T-helper 1 cell treated with Interleukin-12 subunit alpha and Interleukin-12 subunit beta and Interleukin-4 antibody, amounts not matched to agents 30 μg/mL and 1 μg/mL, for 36 hours (primary cell): ENCODE data around the gene DEDD.

Source experiments
- H3K27ac Mint-ChIP-seq: one replicate; pipeline ENCODE4 v1.8.0; 2021; ENCODE audit warnings: mild to moderate bottlenecking, mixed read lengths
- H3K27me3 Mint-ChIP-seq: one replicate; pipeline ENCODE4 v1.8.0; 2021; ENCODE audit warnings: low read depth, mixed read lengths
- H3K36me3 Mint-ChIP-seq: one replicate; pipeline ENCODE4 v1.8.0; 2021; ENCODE audit warnings: low read depth, mixed read lengths
- H3K4me1 Mint-ChIP-seq: one replicate; pipeline ENCODE4 v1.8.0; 2021; ENCODE audit warnings: low read depth, mixed read lengths
- H3K4me3 Mint-ChIP-seq: one replicate; pipeline ENCODE4 v1.8.0; 2021; ENCODE audit warnings: mild to moderate bottlenecking, moderate library complexity, mixed read lengths
- H3K9me3 Mint-ChIP-seq: one replicate; pipeline ENCODE4 v1.8.0; 2021; ENCODE audit warnings: mixed read lengths

DEDD gene

DNA sequence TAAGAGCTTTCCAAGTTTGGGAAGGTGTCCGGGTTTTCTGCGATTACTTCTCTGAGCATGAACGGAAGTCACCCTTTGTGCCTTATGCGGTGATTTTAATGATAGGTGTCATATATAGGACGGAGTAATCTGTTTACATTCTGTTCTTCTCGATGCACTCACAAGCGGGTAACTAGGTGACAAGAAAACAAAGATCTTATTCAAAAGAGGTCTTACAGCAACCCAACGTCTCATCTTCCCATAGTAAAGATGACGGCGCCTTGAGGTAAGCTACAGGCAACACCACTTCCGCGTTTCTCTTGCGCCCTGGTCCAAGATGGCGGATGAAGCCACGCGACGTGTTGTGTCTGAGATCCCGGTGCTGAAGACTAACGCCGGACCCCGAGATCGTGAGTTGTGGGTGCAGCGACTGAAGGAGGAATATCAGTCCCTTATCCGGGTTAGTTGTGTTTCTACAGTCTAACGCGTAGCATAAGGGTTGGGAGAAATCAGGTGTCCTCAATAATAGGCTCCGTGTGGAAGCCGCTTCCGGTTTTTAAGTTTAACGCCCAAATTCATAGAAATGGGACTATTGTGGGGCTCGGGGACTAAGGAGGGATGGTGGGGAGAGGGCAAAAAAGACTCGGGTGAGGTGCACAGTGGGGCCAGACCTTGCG is 21.3 kb upstream of the DEDD start, which contains the start of gene UFC1:
UFC1 (plus strand) TSS at position 297 of the 656 bp plus-strand sequence; CDS start at position 317, 20 bp downstream.
- peaks cover 16% of the 10 kb centered on the region for H3K36me3 Mint-ChIP-seq
- peak within 1 kb of the TSS; percentile 99 for H3K4me3 Mint-ChIP-seq
- H3K27ac Mint-ChIP-seq: peak within 1 kb of the TSS; percentile 100
- no peaks in the 10 kb centered on the region for H3K27me3 Mint-ChIP-seq
- peaks cover 21% of the 10 kb centered on the region for H3K4me1 Mint-ChIP-seq
- no peaks in the 10 kb centered on the region for H3K9me3 Mint-ChIP-seq

DNA sequence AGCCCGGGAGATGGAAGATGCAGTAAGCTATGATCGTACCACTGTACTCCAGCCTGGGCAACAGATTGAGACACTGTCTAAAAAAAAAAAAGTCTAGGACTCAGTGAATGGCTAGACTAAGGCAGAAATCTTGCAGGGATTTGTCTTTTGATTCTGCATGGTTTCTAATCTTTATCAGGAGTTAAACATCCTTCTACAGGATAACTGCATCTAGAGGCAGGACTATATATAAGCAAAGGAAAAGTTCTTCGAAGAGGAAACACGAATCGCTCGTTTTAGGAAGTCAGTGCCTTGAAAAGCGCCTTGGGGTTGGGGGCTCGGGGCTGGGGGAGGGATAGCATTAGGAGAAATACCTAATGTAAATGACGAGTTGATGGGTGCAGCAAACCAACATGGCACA is 20.7 kb upstream of the DEDD start:
- H3K27me3 Mint-ChIP-seq: no peaks in the 10 kb centered on the region
- H3K4me3 Mint-ChIP-seq: peak overlapping the region; percentile 99
- H3K27ac Mint-ChIP-seq: peak overlapping the region; percentile 100
- H3K4me1 Mint-ChIP-seq: peaks cover 15% of the 10 kb centered on the region
- peaks cover 16% of the 10 kb centered on the region for H3K36me3 Mint-ChIP-seq
- H3K9me3 Mint-ChIP-seq: no peaks in the 10 kb centered on the region

DNA sequence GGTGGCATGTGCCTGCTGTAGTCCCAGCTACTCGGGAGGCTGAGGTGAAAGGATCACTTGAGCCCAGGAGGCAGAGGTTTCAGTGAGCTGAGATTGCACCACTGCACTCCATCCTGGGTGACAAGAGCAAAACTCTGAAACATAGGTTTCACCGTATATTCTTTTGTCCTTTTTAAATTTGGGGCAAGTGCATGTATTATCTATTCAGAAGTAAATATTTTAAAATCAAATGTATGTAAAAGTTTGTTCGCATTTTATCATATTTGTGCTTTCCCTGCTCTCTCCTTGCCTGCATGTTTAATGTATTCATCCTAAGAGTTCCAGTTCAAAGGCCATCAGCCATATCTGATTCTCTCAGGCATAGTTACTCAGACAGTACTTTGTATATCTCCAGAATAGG is 13.4 kb upstream of the DEDD start:
- Mint-ChIP-seq H3K27ac (no peak overlapping the region), H3K36me3 (no peaks in the 10 kb centered on the region), H3K4me1 (no peaks in the 10 kb centered on the region), H3K4me3 (no peak overlapping the region), H3K27me3 (no peaks in the 10 kb centered on the region), H3K9me3 (no peaks in the 10 kb centered on the region)

DNA sequence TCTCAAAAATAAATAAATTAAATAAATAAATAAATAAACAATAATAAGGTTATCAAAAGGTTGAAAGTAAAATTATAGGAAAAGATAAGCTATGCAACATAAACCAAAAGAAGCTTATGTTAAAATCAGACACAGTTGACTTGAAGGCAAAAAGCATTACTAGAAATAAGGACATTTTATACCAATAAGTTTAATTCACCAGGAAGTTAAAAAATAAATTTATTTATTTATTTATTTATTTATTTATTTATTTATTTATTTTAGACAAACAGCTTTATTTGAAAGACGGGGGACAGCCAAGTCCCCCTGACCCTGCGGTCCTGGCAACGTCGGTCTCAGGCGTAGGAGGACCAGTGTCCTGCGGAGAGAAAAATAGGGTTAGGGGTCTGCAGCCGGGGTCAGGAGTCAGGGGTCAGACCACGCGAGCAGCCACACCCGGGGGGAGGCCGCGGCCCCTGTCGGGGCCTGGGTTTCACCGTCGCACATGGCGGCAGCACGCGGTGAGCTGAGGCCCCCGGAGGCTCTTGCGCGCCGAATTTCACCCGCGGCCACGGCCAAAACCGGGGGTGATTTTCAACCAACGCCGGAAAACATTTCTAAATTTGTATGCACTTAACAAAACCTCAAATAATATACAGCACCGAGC is 8.4 kb upstream of the DEDD start:
- Mint-ChIP-seq H3K36me3 (no peaks in the 10 kb centered on the region), H3K27me3 (no peaks in the 10 kb centered on the region), H3K4me1 (peaks cover 6% of the 10 kb centered on the region), H3K9me3 (no peaks in the 10 kb centered on the region), H3K27ac (no peak overlapping the region), H3K4me3 (no peak overlapping the region)

DNA sequence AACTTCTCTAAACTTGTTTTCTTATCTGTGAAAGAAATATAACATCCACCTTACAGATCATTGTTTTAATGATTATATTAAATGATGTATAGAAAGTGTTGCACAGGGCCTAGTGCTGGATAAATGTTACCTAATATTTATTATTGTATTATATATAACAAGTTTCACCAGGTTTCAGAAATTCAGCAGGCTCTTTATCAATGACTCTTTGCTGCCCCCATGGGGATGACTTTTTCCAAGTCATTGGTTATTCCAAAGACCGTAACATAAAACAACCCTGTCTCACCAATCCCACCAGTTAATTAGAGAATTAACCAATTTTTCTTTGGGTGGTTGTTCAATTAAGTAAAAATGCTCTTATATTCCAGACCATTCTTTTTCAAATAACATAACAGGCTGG is 7.3 kb upstream of the DEDD start:
- peaks cover 10% of the 10 kb centered on the region for H3K4me1 Mint-ChIP-seq
- no peak overlapping the region for H3K27ac Mint-ChIP-seq
- H3K9me3 Mint-ChIP-seq: no peaks in the 10 kb centered on the region
- peaks cover 3% of the 10 kb centered on the region for H3K36me3 Mint-ChIP-seq
- no peak overlapping the region for H3K4me3 Mint-ChIP-seq
- H3K27me3 Mint-ChIP-seq: no peaks in the 10 kb centered on the region

DNA sequence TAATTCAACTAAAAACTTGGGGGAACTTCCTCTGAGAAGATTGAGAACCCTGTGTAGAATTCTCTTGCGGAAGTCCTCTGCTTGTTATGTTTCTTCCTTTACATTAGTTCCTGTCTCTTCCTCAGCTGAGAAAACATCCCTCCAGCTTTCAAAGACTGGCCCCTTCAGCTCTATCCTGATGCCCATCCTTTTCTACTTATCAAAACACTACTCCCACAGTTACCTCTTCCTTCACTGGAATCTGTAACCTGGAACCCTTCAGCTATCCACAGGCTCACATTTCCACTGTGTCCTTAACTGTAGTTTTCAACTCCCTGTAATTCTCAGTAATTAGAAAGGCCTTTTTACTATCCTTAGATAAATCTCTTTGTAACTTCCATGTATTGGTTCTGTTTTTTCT is 6.0 kb upstream of the DEDD start:
- H3K4me3 Mint-ChIP-seq: no peak overlapping the region
- no peak overlapping the region for H3K27ac Mint-ChIP-seq

DNA sequence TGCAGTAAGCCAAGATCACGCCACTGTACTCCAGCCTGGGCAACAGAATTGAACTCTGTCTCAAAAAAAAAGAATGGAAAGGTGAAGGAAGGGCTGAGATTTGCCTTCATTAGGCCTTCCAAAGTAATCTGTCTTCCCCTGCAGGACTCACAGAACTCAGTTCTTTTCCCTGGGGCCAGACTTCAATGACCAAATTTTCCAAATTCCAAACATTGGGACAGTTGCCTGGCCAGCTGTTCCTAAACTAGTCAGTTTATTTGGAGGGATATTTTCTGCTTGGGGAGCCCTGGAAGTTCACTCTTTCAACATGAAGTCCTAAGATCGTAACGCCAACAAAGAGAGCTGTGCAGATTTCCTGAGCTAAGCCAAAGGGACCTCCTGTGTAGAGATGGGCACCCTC is 5.4 kb upstream of the DEDD start:
- peaks cover 10% of the 10 kb centered on the region for H3K4me1 Mint-ChIP-seq
- H3K4me3 Mint-ChIP-seq: no peak overlapping the region
- no peaks in the 10 kb centered on the region for H3K9me3 Mint-ChIP-seq

More for the DNA sequence above, 6.0 kb upstream of the DEDD start:
- H3K27me3 Mint-ChIP-seq: no peaks in the 10 kb centered on the region
- no peaks in the 10 kb centered on the region for H3K9me3 Mint-ChIP-seq
- H3K36me3 Mint-ChIP-seq: peaks cover 3% of the 10 kb centered on the region
- peaks cover 10% of the 10 kb centered on the region for H3K4me1 Mint-ChIP-seq

DNA sequence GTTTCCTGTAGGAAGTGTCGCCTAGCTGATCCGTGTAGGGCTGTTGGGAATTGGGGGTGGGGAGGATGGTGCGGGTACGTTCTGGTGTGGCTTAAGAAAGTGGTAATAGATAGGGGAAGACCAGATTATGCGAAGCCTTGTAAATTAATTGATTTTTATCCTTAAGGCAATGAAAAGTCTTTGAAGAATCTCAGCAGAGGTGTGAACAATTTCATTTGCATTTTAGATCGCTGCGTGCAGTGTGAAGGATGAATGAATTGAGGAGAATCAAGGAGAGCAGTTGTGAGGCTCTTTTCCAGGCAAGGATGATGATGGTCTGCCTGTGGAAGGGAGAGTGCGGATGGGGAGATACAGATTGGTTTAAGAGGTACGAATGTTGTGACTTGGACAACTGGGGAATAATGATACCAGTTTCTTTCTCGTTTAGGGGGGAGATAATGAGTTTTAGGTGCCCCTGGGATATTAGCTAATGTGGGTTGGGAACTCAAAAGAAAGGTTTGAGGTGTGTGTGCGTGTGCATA is 813 bp upstream of the DEDD start:
- H3K27ac Mint-ChIP-seq: no peak overlapping the region
- H3K4me3 Mint-ChIP-seq: no peak overlapping the region
- no peaks in the 10 kb centered on the region for H3K27me3 Mint-ChIP-seq
- peaks cover 5% of the 10 kb centered on the region for H3K36me3 Mint-ChIP-seq
- no peaks in the 10 kb centered on the region for H3K9me3 Mint-ChIP-seq
- H3K4me1 Mint-ChIP-seq: peaks cover 31% of the 10 kb centered on the region

More for the DNA sequence above, 5.4 kb upstream of the DEDD start:
- H3K27ac Mint-ChIP-seq: no peak overlapping the region
- H3K27me3 Mint-ChIP-seq: no peaks in the 10 kb centered on the region
- peaks cover 3% of the 10 kb centered on the region for H3K36me3 Mint-ChIP-seq

DNA sequence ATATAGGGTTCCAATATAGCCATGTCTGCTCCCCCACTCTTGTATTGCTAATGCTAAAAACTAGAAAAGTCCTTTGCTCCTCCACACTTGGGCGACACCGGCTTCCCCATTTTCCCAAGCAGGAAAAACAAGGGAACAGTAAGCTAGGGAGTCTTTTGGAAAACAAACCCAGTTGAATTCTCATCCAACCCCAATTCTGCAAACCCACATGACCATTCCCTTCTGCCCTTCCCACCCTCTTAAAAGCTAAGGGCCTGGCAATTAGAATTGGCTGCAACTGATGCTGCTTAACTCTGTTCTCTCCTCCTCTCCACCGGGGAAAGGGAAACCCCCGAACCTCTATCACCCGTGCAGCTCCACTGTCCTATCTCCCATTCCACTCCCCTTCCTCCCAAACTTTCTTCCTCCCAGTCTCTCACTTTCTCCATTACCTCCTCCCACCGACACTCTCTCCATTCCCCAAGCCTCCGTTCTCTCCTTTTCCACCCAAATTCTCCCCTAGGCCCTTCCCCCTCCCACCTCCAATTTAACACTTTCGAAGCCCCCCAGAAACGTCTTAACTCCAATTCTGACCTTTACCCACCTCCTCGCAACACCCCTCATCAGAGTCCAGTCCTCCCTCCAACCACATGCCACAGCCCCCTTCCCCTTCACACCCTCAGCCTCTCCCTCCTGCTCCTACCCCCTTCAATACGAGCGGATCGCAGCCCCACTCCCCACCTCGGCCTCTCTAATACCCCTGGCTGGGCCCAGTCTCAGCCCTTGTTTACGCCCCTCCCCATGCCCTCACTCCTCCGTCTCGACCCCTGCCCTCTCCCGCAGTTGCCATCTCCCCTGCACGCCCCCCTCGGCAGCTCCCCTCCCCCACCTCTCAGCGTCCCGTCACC is 701 bp downstream of the DEDD start:
- Mint-ChIP-seq H3K36me3 (peaks cover 19% of the 10 kb centered on the region), H3K27me3 (no peaks in the 10 kb centered on the region), H3K4me1 (peaks cover 41% of the 10 kb centered on the region), H3K9me3 (no peaks in the 10 kb centered on the region), H3K4me3 (no peak overlapping the region), H3K27ac (peak overlapping the region; percentile 88)

DNA sequence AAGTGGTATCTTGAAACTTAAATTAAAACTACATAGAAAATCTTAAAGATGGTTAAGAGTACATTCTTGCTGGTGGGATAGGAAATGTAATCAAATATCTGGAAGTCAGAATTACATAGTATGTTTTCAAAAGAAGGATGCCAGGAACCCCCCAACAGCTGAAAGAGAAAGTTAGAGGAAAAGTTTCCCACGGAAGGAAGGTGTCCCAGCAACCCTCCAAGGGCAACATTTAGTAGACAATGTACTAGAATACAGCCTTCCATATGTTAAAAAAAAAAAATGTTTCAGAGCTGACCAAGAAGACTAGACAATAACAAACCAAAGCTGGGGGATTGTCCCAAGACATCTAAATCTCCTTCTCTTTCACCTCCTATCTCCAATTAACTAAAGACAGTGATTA is 2.2 kb downstream of the DEDD start:
- Mint-ChIP-seq H3K27me3 (no peaks in the 10 kb centered on the region), H3K27ac (no peak overlapping the region), H3K36me3 (peaks cover 28% of the 10 kb centered on the region), H3K4me1 (peaks cover 44% of the 10 kb centered on the region), H3K9me3 (no peaks in the 10 kb centered on the region), H3K4me3 (no peak overlapping the region)

DNA sequence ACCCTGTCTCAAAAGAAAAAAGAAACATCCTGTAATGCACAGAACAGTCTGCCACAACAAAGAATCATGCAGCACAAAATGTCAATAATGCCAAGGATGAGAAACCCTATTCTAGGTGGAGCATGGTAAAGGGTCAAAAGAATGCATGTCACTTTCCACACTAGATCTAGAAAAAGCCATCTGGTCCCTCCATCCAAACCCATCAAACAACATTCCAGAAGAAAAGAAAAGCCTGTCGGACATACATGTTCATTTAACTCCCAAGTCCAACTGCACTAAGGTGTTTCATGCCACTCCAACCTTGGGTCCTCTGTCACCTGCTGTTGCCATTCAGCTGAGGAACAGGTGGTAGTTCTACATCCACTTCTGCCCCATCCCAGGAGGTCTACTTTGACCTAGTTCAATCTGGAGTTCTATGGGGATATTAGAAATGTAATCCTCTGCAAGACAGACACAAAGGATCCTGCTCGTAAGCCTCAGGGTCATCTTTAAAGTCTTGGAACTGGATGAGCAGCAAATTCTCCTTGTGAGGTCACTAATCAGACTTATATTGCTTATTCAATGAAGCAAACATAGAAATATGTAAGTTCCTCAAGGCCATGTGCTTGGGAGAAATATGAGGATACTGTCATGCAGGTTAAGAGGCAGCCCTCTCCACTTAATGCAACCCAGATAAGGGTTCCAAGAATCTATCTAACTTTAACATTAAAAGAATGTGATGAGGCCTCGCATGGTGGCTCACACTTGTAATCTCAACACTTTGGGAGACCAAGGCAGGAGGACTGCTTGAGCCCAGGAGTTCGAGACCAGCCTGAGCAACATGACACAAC is 3.7 kb downstream of the DEDD start:
- Mint-ChIP-seq H3K4me1 (peaks cover 42% of the 10 kb centered on the region), H3K36me3 (peaks cover 33% of the 10 kb centered on the region), H3K27ac (no peak overlapping the region), H3K27me3 (no peaks in the 10 kb centered on the region), H3K9me3 (no peaks in the 10 kb centered on the region), H3K4me3 (no peak overlapping the region)

DNA sequence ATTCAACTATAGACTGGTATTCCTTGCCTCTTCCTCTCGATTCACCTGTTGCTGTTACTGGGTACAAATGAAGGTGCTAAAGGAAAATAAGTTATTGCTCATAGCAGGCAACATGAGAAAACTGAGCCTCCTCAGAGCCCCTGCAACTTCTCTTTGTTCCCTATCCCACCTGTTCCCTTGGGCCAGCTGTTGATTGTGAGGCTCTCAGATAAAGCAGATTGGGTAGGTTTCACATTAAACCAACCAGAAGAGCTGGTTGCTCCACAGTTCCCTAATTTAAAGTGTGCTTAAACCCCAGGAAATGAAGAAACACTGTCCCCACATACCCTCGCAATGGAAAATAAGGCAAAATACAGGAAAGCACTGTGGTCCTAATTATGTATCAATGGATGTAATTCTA is 4.8 kb downstream of the DEDD start:
- Mint-ChIP-seq H3K27me3 (no peaks in the 10 kb centered on the region), H3K4me1 (peaks cover 42% of the 10 kb centered on the region), H3K36me3 (peaks cover 41% of the 10 kb centered on the region), H3K4me3 (no peak overlapping the region), H3K9me3 (no peaks in the 10 kb centered on the region), H3K27ac (no peak overlapping the region)

DNA sequence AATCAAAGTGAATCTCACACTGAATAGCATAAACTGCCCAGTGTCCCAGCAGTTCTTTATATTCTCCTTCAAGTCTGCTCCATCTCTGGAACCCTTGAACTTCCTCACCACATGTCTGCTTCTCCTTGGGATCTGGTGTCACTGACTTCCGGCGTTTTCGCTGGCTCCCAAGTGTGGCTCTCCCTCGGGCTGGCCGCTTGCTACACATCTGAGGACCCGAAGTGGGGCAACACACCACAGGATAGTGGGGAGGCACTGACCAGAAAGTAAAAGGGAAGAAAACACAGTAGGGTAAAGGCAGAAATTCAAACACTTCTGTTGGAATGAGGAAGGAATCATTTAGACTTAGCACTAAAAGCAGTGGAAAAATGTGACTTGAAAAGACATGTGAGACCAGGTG is 9.5 kb downstream of the DEDD start:
- Mint-ChIP-seq H3K9me3 (no peaks in the 10 kb centered on the region), H3K27me3 (no peaks in the 10 kb centered on the region), H3K4me1 (peaks cover 34% of the 10 kb centered on the region), H3K36me3 (peaks cover 51% of the 10 kb centered on the region), H3K27ac (no peak overlapping the region), H3K4me3 (no peak overlapping the region)

DNA sequence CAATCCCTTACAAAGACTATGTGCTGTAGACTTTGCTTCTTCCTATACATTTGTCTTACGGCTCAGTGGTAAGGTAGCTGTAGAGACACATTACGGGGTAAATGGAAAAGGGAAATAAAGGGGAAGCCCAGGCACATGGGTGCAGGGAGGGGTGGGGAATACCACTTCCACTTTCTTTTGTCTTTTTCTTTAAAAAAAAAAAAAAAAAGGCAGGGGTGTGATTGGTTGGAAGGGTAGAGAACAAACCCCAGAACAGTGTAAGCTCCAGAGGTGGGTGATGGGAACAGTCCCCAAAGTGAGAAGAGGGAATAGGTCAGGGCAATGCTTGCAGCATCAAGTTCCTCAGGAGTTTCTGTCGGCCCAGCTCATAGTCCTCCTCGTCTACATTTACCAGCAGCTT is 10.6 kb downstream of the DEDD start:
- Mint-ChIP-seq H3K27me3 (no peaks in the 10 kb centered on the region), H3K36me3 (peaks cover 47% of the 10 kb centered on the region), H3K27ac (no peak overlapping the region), H3K9me3 (no peaks in the 10 kb centered on the region), H3K4me3 (no peak overlapping the region), H3K4me1 (peaks cover 30% of the 10 kb centered on the region)
